ENCODE measurements around the gene IQCE.

GRCh38 chr7:2628891-2629290 lies 70.1 kb downstream of the IQCE start:
- TF ChIP-seq CTCF (IDR thresholded peaks at IDR 0.05 in 2 of 3, conservative IDR thresholded peaks at IDR 0.05 in 1 of 3; ENCODE audit: control insufficient read depth in 2 of 3, extremely low read depth in 1 of 3, insufficient read depth in 1 of 3, low read depth in 3 of 3, low read length in 3 of 3), result no peak
- no peak for TF ChIP-seq EGR1 (IDR thresholded peaks at IDR 0.05; ENCODE audit: borderline replicate concordance in 1 of 2, low read depth in 2 of 2, low read length in 2 of 2)
- no peak for TF ChIP-seq POLR2A (IDR thresholded peaks at IDR 0.05; ENCODE audit: low read depth, low read length)
- no peak for TF ChIP-seq ATF2 (IDR thresholded peaks at IDR 0.05; ENCODE audit: low read length)
